ENCODE data around the gene DFFB. TPM values are rescaled to one million over a fixed set of nuclear protein-coding genes. Genes with fewer than 3 reads are reported as not detected.

Gene DFFB, protein sequence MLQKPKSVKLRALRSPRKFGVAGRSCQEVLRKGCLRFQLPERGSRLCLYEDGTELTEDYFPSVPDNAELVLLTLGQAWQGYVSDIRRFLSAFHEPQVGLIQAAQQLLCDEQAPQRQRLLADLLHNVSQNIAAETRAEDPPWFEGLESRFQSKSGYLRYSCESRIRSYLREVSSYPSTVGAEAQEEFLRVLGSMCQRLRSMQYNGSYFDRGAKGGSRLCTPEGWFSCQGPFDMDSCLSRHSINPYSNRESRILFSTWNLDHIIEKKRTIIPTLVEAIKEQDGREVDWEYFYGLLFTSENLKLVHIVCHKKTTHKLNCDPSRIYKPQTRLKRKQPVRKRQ
- 3.0 to 4.3 TPM (median 3.7 TPM) in 5 replicates for total RNA-seq (2022; extraction: Qiagen RNA extraction; ENCODE audit: low read depth)

GRCh38 chr1:3856923-3857790 is at the start of gene DFFB, which contains the start of gene CEP104:
Gene DFFB, plus strand, starts transcription at chr1:3857476. Its CDS starts 128 bp downstream, at chr1:3857604.
Gene CEP104, minus strand, starts transcription at chr1:3857211. Its CDS starts 4,804 bp downstream, at chr1:3852407.

GRCh38 chr1:3900150-3900968 is 43.1 kb downstream of the DFFB start, which contains the start of gene C1orf174:
Gene C1orf174, minus strand, starts transcription at chr1:3900272. Its CDS starts 86 bp downstream, at chr1:3900186.

Other genes with a start within 250 kb of the DFFB start
- 10.3 to 14.1 TPM (median 13.1 TPM) in 5 replicates for gene MEGF6, start 246.0 kb upstream of the DFFB start, total RNA-seq (2022; extraction: Qiagen RNA extraction; ENCODE audit: low read depth)
- 23.9 to 27.8 TPM (median 26.6 TPM) in 5 replicates for gene TPRG1L, start 232.5 kb upstream of the DFFB start, total RNA-seq (2022; extraction: Qiagen RNA extraction; ENCODE audit: low read depth)
- 14.2 to 21.5 TPM (median 19.2 TPM) in 5 replicates for gene WRAP73, start 207.4 kb upstream of the DFFB start, total RNA-seq (2022; extraction: Qiagen RNA extraction; ENCODE audit: low read depth)
- gene TP73, start 205.0 kb upstream of the DFFB start, total RNA-seq (2022; extraction: Qiagen RNA extraction; ENCODE audit: low read depth), result 0.37 to 0.63 TPM (median 0.58 TPM) in 5 replicates
- gene CCDC27, start 105.0 kb upstream of the DFFB start, total RNA-seq (2022; extraction: Qiagen RNA extraction; ENCODE audit: low read depth), result not detected in 5 replicates
- 0.74 to 2.5 TPM (median 1.1 TPM) in 5 replicates for gene SMIM1, start 84.7 kb upstream of the DFFB start, total RNA-seq (2022; extraction: Qiagen RNA extraction; ENCODE audit: low read depth)
- 28.6 to 36.7 TPM (median 35.9 TPM) in 5 replicates for gene LRRC47, start 61.0 kb upstream of the DFFB start, total RNA-seq (2022; extraction: Qiagen RNA extraction; ENCODE audit: low read depth)
- 11.8 to 21.4 TPM (median 18.3 TPM) in 5 replicates for gene CEP104, start 265 bp upstream of the DFFB start, total RNA-seq (2022; extraction: Qiagen RNA extraction; ENCODE audit: low read depth)
- 20.1 to 26.9 TPM (median 26.3 TPM) in 5 replicates for gene C1orf174, start 42.8 kb downstream of the DFFB start, total RNA-seq (2022; extraction: Qiagen RNA extraction; ENCODE audit: low read depth)